Measurements from ENCODE around the gene PPFIBP1.

GRCh38 chr12:27615331-27615891 lies 91.4 kb downstream of the PPFIBP1 start:
- TF ChIP-seq, protein P1, sequence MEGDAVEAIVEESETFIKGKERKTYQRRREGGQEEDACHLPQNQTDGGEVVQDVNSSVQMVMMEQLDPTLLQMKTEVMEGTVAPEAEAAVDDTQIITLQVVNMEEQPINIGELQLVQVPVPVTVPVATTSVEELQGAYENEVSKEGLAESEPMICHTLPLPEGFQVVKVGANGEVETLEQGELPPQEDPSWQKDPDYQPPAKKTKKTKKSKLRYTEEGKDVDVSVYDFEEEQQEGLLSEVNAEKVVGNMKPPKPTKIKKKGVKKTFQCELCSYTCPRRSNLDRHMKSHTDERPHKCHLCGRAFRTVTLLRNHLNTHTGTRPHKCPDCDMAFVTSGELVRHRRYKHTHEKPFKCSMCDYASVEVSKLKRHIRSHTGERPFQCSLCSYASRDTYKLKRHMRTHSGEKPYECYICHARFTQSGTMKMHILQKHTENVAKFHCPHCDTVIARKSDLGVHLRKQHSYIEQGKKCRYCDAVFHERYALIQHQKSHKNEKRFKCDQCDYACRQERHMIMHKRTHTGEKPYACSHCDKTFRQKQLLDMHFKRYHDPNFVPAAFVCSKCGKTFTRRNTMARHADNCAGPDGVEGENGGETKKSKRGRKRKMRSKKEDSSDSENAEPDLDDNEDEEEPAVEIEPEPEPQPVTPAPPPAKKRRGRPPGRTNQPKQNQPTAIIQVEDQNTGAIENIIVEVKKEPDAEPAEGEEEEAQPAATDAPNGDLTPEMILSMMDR (IDR thresholded peaks at IDR 0.05): no peak
- TF ChIP-seq POLR2A (IDR thresholded peaks at IDR 0.05): no peak

Measured in lower leg skin (tissue), 3 donors.